ENCODE results near the gene CACNA1G.

The CACNA1G gene

GRCh38 chr17:50630524-50631194, 70.1 kb downstream of the CACNA1G start:
- peak; percentile 65 for TF ChIP-seq CTCF (conservative IDR thresholded peaks at IDR 0.05; ENCODE audit: low read length)
- H3K4me3 ChIP-seq (ENCODE audit: low read length): no peak overlapping the region
- no peak for DNase-seq (ENCODE audit: low read depth)

- H3K4me3 ChIP-seq (ENCODE audit: low read length): no peak overlapping the region
- no peak for TF ChIP-seq CTCF (conservative IDR thresholded peaks at IDR 0.05; ENCODE audit: low read length)
- no peak for DNase-seq (ENCODE audit: low read depth)
These were observed 70.8 kb downstream of the CACNA1G start for GRCh38 chr17:50631195-50631907.

GRCh38 chr17:50631908-50632571, 71.5 kb downstream of the CACNA1G start:
- no peak for DNase-seq (ENCODE audit: low read depth)
- H3K4me3 ChIP-seq (ENCODE audit: low read length): no peak overlapping the region
- no peak for TF ChIP-seq CTCF (conservative IDR thresholded peaks at IDR 0.05; ENCODE audit: low read length)

GRCh38 chr17:50632637-50633036, 72.1 kb downstream of the CACNA1G start:
- TF ChIP-seq CTCF (conservative IDR thresholded peaks at IDR 0.05; ENCODE audit: low read length): no peak
- DNase-seq (ENCODE audit: low read depth): no peak

GRCh38 chr17:50633683-50634082, 73.2 kb downstream of the CACNA1G start:
- H3K4me3 ChIP-seq (ENCODE audit: low read length): no peak overlapping the region
- no peak for DNase-seq (ENCODE audit: low read depth)
- TF ChIP-seq CTCF (conservative IDR thresholded peaks at IDR 0.05; ENCODE audit: low read length): no peak

More at GRCh38 chr17:50632637-50633036, 72.1 kb downstream of the CACNA1G start:
- no peak overlapping the region for H3K4me3 ChIP-seq (ENCODE audit: low read length)

GRCh38 chr17:50634224-50634914, 73.9 kb downstream of the CACNA1G start, which contains the start of gene ABCC3:
Gene ABCC3, plus strand, starts transcription at chr17:50634881. Its CDS starts 56 bp downstream, at chr17:50634937.
- H3K4me3 ChIP-seq (ENCODE audit: low read length): peak within 1 kb of the TSS; percentile 83
- DNase-seq (ENCODE audit: low read depth): peak; percentile 56
- no peak for TF ChIP-seq CTCF (conservative IDR thresholded peaks at IDR 0.05; ENCODE audit: low read length)
